ENCODE results near the gene PLEKHN1. TPM values are rescaled to one million over a fixed set of nuclear protein-coding genes. Genes with fewer than 3 reads are reported as not detected.
"Not testable (repeated sequence)": the region's sequence is repeated elsewhere in the genome, so short reads cannot be mapped to it uniquely, and the experiment has no call there.

Gene PLEKHN1
- total RNA-seq, 1 donor from 2014 or later = 26.4 TPM

- ATAC-seq = no peak
These were observed 29.7 kb downstream of the PLEKHN1 start for GRCh38 chr1:995665-996633.

DNA sequence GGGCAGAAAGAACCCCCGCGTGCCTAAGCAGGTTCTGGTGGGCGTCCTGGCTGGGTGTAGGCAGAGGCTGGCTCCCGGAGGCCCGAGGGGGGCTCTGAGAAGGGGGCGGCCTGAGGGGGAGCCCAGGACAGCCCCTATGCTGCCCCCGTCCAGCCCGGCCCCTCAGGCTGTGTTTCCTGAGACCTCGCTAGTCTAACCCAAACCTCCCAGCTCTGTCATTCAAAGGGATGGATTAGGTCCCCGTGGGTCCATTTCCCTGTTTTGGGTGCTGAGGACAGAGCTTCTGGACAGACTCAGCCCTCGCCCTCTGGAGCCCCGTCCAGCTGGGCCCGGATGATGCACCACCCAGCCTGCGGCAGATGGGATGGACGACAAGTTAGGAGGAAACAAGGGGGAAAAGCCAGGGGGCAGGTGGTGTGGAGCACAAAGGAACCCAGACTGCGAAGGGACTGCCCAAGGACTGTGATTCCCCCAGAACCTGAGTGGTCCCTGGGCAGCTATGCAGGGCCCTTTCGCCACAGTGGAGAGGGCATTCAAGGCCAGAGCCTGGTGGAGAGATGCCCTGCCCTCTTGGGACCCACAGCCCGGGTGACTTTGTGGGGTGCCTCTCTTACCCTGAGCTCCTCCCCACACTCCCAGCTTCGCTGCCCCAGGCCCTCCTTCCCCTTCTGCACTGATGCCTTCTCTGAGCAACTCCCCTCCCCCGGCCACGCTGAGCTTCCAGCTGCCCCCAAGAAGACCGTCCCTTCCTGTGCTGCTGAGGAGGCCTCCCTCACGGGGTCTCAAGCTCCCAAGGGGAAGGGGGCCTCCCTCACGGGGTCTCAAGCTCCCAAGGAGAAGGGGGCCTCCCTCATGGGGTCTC lies 30.8 kb downstream of the PLEKHN1 start:
- no peak for ATAC-seq

- ATAC-seq = no peak
These were observed 31.4 kb downstream of the PLEKHN1 start for GRCh38 chr1:997713-997992.

- no peak for ATAC-seq
These were observed 31.9 kb downstream of the PLEKHN1 start for GRCh38 chr1:997993-998744.

GRCh38 chr1:998745-998994 lies 32.4 kb downstream of the PLEKHN1 start:
- ATAC-seq = no peak

GRCh38 chr1:998995-999724 lies 32.9 kb downstream of the PLEKHN1 start:
- ATAC-seq = no peak

DNA sequence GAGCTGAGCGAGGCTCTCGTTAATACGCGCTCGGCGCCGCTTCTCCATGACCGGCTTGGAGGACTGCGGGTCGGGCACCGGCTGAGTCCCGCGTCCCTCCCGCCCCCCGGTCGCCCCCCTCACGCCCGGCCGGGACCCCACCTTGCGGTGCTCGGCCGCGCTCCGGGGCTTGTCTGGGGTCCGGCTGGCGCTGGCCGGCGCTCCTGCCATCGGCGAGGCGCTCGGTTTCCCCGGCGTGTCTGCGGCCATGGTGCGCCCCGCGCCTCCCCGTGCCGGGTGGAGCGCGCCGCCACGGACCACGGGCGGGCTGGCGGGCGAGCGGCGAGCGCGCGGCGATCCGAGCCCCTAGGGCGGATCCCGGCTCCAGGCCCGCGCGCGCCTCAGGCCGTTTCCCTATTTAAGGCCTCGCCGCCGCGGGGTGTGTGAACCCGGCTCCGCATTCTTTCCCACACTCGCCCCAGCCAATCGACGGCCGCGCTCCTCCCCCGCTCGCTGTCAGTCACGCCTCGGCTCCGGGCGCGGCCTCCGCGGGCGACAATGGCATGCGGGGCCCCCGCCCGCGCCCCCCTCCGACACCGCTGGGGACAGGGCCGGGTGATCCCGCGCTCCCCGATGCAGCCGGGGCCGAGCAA lies 33.6 kb downstream of the PLEKHN1 start, which contains the start of gene HES4:
Gene HES4, minus strand, starts transcription at position 373 of the 632 bp plus-strand sequence. Its CDS starts 124 bp downstream, at position 249.
- peak; percentile 72 for ATAC-seq

DNA sequence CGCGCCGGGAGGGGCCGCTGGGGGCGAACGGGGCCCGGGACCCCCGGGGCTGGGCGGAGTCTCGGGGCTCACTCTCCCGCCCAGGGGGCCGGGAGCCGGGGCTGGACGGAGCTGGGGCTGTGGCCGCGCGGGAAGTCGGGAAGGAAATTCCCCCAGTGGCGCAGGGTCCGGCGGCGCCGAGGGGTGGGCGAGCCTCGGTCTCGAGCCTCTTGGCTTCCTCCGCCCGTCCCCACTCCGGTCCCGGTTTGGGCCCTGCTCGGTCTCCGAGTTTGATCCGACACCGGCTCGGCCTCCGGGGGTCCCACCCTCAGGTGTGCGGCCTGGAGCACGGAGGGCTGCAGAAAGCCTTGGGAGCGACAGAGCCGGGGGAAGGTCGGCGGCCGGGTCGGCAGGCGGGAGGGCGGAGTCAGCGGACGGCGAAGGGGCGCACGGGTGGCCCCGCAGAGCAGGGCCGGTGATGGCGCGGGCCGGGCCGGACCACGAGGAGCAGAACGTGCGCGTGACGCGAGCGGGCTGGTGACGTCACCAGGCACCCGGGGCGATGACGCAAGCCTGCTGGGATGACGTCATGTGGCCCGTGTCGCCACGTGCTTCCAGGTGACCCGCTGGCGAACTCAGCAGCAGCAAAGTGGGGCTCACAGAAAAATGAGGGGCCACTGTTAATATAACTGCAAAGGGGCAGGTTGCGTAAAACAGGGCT lies 34.2 kb downstream of the PLEKHN1 start:
- peak; percentile 50 for ATAC-seq

DNA sequence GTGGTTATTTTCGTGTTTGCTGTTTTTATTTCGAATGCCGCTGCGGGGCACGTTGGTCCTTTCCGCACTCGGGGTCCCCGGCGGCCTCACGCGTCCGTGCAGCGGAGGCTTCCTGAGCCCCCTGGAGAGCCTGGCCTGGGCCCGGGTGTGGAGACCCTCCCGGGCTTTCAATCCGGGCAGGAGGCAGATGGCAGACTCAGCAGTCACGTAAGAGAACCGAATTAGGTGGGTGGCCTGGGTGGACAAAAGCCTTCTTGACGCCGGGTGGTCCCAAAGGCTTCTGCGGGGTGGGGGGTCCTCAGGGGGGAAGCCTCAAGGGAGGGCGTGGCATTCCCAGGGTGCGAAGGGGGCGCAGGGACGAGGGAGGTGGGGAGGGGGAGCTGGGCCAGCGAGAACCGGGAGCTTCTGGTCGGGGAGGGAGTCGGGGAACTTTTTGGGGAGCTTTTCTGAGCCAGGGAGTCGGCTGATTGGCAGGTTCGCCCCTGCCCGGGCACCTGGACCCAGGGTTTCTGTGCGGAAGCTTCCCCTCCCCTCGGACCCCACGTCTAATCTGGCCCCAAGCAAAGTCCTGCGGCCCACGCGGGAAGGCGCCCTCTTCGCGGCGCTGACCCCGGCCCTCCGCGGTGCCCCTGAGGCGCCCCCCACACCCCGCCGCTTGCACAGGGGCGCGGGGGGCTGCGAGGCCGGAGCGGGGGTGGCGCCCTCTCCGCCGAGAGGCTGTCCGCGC lies 34.9 kb downstream of the PLEKHN1 start:
- no peak for ATAC-seq

DNA sequence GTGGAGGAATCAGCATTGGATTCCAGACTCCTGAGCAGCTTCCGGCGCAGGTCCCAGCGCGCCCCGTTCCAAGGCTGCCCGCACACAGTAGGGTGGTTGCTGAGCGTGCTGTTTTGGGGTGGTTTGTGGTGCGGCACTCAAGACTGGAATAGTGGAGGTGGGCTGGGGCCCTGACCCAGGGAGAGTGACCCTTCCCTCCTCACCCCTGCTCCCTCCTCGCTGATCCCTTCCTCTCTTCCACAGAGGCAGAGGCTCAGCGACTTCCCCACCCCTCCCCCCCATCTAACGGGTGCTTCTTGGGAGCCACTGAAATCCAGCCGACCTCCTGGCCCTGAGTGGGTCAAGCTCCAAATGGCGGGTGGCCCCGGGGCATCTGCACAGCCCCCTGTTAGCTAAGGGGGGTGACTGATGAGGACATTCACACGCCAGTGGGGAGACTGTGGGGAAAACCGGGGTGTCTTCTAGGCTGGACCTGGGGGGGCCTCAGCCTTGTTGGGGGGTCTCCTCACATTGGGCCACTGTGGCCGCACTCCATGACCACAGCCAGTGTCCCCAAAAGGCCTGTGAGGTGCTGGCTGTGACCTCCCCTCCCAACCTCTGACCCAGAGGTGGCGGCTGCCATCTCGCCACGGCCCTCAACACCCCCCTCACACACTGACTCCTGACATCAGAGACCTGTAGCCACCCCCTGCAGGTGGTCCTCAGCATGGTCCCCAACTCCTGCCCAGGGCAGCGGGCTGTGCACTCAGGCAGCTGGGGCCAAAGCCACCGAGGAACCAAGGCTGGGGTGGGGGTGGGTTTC lies 37.5 kb downstream of the PLEKHN1 start:
- no peak for ATAC-seq

DNA sequence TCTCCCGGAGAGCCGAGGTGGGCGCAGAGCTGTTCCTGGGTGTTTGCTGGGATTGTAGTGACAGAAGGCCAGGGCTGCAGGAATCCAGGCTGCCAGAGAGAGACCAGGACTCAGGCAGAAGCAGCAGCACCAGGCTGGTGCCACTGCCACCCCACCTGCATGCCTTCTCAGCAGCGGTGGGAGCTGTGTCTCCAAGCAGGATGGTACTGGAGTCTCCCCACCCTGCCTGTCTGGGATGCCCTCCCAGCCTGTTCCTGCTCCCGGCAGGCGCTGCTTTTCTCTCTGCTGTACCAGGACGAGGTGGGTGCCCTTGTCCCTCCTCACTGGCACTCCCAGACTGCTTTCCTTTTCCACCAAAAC lies 38.1 kb downstream of the PLEKHN1 start:
- ATAC-seq = no peak

DNA sequence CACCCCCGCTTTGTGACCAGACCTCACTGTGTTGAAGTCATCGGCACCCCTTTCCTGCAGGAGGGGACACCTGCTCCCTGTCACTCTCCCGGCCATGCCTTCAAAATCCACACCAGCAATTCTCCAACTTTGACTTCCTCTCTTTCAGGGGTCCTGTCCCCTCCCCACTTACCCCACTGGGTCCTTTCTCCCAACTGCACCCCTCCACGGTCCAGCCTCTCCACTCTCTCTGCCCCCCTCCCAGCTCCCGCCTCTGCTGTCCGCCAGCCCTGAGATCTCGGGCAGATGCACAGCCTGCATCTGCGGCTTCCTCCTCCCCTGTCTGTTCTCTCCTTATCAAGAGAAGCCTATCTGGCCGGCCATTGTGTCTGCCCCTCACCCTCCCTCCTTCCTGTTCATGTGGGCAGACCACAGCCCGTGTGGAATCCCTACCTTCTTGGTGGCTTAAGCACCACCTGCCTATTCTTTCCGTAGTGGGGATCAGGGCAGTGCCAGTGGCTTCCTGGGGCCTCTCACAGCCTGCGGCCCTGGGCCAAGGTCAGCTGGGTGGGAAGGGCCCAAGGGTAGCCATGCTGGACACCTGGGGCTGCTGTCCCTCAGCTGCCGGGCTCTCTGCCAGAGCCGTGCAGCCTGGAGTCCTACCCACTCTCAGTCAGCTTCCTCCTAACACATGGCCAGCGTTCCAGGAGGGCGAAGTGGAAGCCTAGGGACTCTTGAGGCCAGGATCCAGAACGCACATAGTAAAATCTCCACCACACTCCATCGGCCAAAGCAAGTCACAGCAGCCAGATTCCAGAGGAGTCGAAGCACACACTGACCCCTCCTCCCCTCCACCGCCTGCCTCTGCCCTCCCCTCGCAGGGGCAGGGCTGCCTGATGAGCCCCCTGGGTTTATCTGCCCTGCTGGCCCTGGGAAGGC lies 38.8 kb downstream of the PLEKHN1 start:
- no peak for ATAC-seq

DNA sequence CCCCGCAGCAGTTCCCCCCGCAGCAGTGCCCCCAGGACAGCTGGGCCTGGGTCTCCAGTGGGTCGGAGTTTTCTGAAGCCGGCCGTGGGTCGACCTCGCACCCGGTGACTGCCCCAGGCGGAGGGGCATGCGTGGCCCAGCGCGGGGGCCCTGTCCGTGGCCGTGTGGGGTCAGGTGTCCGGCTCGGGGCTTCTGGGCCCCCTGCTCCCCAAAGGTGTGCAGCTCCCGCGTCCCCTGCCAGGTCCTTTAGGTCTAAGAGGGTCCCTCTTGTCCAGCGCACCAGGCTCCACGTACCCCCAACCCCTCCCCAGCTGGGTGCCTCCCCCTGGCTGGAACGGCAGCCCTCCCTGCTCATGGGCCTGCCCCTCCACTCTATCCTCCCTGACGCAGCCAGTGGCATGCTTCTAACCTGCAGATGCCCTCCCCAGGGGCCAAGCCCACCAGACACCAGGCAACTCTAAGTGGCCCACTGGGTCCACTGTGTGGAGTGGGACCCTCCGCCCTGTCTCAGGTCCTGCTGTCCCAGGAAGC lies 39.6 kb downstream of the PLEKHN1 start:
- ATAC-seq = no peak

- ATAC-seq = peak; percentile 74
These were observed 40.2 kb downstream of the PLEKHN1 start for GRCh38 chr1:1006305-1007159.

GRCh38 chr1:1010131-1010530 lies 43.8 kb downstream of the PLEKHN1 start:
- not testable (repeated sequence) for ATAC-seq

GRCh38 chr1:1011396-1011949 lies 45.2 kb downstream of the PLEKHN1 start:
- no peak for ATAC-seq

DNA sequence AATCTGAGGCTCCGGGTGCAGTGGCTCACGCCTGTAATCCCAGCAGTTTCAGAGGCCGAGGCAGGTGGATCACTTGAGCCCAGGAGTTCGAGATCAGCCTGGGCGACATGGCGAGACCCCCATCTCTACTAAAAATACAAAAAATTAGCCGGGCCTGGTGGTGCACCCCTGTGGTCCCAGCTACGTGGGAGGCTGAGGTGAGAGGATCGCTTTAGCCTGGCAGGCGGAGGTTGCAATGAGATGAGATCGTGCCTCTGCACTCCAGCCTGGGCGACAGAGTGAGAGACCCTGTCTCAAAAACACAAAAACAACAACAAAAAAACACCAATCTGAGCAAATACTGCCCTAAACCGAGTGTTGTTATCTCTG lies 46.4 kb downstream of the PLEKHN1 start:
- not testable (repeated sequence) for ATAC-seq
